Karpas-422 (cell line): ENCODE results near the gene PSMB3. TPM values are rescaled to one million over a fixed set of nuclear protein-coding genes. Genes with fewer than 3 reads are reported as not detected.

Experiments used
- DNase-seq: peaks from one replicate; pipeline ENCODE4 v3.0.0-alpha.2; 2015
- H2AFZ ChIP-seq: fragments of 200-600 bp; sonication (generic); 2 replicates; pipeline ENCODE4 v1.6.1; 2014; ENCODE audit warnings: antibody characterized with exemption, low read length, mixed read lengths
- H3K27ac ChIP-seq: fragments of 200-600 bp; sonication (generic); 2 replicates; pipeline ENCODE4 v1.5.1; 2014; ENCODE audit warnings: mild to moderate bottlenecking, low read length, moderate library complexity
- H3K27me3 ChIP-seq: fragments of 200-600 bp; sonication (generic); 2 replicates; pipeline ENCODE4 v1.6.1; 2014; ENCODE audit warnings: low read length, mixed read lengths
- H3K36me3 ChIP-seq: fragments of 200-600 bp; sonication (generic); 2 replicates; pipeline ENCODE4 v1.6.1; 2014; ENCODE audit warnings: low read length, mixed read lengths; ENCODE audit not compliant: insufficient read depth
- H3K4me1 ChIP-seq: fragments of 200-600 bp; sonication (generic); 2 replicates; pipeline ENCODE4 v1.6.1; 2014; ENCODE audit warnings: mild to moderate bottlenecking, low read length, mixed read lengths
- H3K4me2 ChIP-seq: fragments of 200-600 bp; sonication (generic); 2 replicates; pipeline ENCODE4 v1.6.1; 2014; ENCODE audit warnings: low read length, low read depth, mild to moderate bottlenecking; ENCODE audit not compliant: poor library complexity, severe bottlenecking
- H3K4me3 ChIP-seq: fragments of 200-600 bp; sonication (generic); 2 replicates; pipeline ENCODE4 v1.5.1; 2014; ENCODE audit warnings: mild to moderate bottlenecking, antibody characterized with exemption, low read length, mixed read lengths
- H3K79me2 ChIP-seq: fragments of 200-600 bp; sonication (generic); 2 replicates; pipeline ENCODE4 v1.6.1; 2014; ENCODE audit warnings: mild to moderate bottlenecking, low read length, mixed read lengths
- H3K9ac ChIP-seq: fragments of 200-600 bp; sonication (generic); 2 replicates; pipeline ENCODE4 v1.6.0; 2014; ENCODE audit warnings: low read length
- H3K9me2 ChIP-seq: fragments of 200-600 bp; sonication (generic), shearing (Covaris generic); replicated peaks from 2 replicates; pipeline ENCODE4 v1.6.0; 2014; ENCODE audit warnings: mild to moderate bottlenecking, low read length, moderate library complexity; ENCODE audit not compliant: insufficient read depth
- H3K9me3 ChIP-seq: fragments of 300-700, 200-600 bp; sonication (generic); 2 replicates; pipeline ENCODE4 v1.6.1; 2014; ENCODE audit warnings: low read length, mixed read lengths
- H4K20me1 ChIP-seq: fragments of 200-600 bp; sonication (generic); 2 replicates; pipeline ENCODE4 v1.6.1; 2014; ENCODE audit warnings: mild to moderate bottlenecking, antibody characterized with exemption, low read length, low read depth; ENCODE audit not compliant: insufficient read depth
- total RNA-seq: library from RNA; depleted of rRNA; stranded (reverse); fragments of >200 nt; shearing (Covaris generic); gene quantifications from 2 replicates; pipeline ENCODE4 v1.2.3, GENCODE V29; 2014; ENCODE audit warnings: low replicate concordance

PSMB3 gene
- total RNA-seq, 1 experiment from 2014 or later = 277 TPM

- Histone ChIP-seq H3K79me2 (peaks cover 14% of the 10 kb centered on the region), H3K27me3 (no peaks in the 10 kb centered on the region), H3K36me3 (no peaks in the 10 kb centered on the region), H3K4me1 (peaks cover 15% of the 10 kb centered on the region), H3K4me3 (no peak overlapping the region), H3K4me2 (no peak overlapping the region), H3K9ac (no peak overlapping the region), H2AFZ (no peak overlapping the region), H3K9me3 (no peaks in the 10 kb centered on the region), H3K27ac (no peak overlapping the region), H4K20me1 (0 out of 2 replicates have a peak, but pooled peaks cover 6% of the 10 kb centered on the region), H3K9me2 (no peaks in the 10 kb centered on the region)
- DNase-seq = peak; percentile 84
Measured at GRCh38 chr17:38735161-38735997, 17.2 kb upstream of the PSMB3 start.

GRCh38 chr17:38738007-38738662 is 14.4 kb upstream of the PSMB3 start:
- H3K9me3 ChIP-seq = no peaks in the 10 kb centered on the region
- no peak overlapping the region for H3K4me3 ChIP-seq
- no peaks in the 10 kb centered on the region for H3K4me1 ChIP-seq
- H3K79me2 ChIP-seq = no peaks in the 10 kb centered on the region
- H2AFZ ChIP-seq = no peak overlapping the region
- no peak overlapping the region for H3K9ac ChIP-seq
- no peaks in the 10 kb centered on the region for H3K9me2 ChIP-seq
- DNase-seq = no peak
- no peaks in the 10 kb centered on the region for H3K36me3 ChIP-seq
- no peak overlapping the region for H3K4me2 ChIP-seq
- no peak overlapping the region for H3K27ac ChIP-seq
- no peaks in the 10 kb centered on the region for H3K27me3 ChIP-seq
- H4K20me1 ChIP-seq = 0 out of 2 replicates have a peak, but pooled peaks cover 6% of the 10 kb centered on the region

- Histone ChIP-seq H3K4me3 (no peak overlapping the region), H3K79me2 (no peaks in the 10 kb centered on the region), H3K36me3 (no peaks in the 10 kb centered on the region)
Measured at GRCh38 chr17:38738686-38739085, 13.9 kb upstream of the PSMB3 start.

GRCh38 chr17:38739305-38739704 is 13.2 kb upstream of the PSMB3 start:
- H3K4me3 ChIP-seq = no peak overlapping the region
- no peak overlapping the region for H3K9ac ChIP-seq
- DNase-seq = no peak
- no peak overlapping the region for H2AFZ ChIP-seq
- H3K9me3 ChIP-seq = no peaks in the 10 kb centered on the region
- no peaks in the 10 kb centered on the region for H3K27me3 ChIP-seq
- no peak overlapping the region for H3K27ac ChIP-seq
- 0 out of 2 replicates have a peak, but pooled peaks cover 4% of the 10 kb centered on the region for H4K20me1 ChIP-seq
- H3K4me2 ChIP-seq = no peak overlapping the region
- no peaks in the 10 kb centered on the region for H3K9me2 ChIP-seq
- H3K79me2 ChIP-seq = no peaks in the 10 kb centered on the region
- no peaks in the 10 kb centered on the region for H3K4me1 ChIP-seq
- H3K36me3 ChIP-seq = no peaks in the 10 kb centered on the region

More at GRCh38 chr17:38738686-38739085, 13.9 kb upstream of the PSMB3 start:
- no peaks in the 10 kb centered on the region for H3K27me3 ChIP-seq
- no peak overlapping the region for H3K9ac ChIP-seq
- H3K9me3 ChIP-seq = no peaks in the 10 kb centered on the region
- no peak overlapping the region for H2AFZ ChIP-seq
- no peaks in the 10 kb centered on the region for H3K9me2 ChIP-seq
- H3K4me1 ChIP-seq = no peaks in the 10 kb centered on the region
- no peak overlapping the region for H3K4me2 ChIP-seq
- 0 out of 2 replicates have a peak, but pooled peaks cover 6% of the 10 kb centered on the region for H4K20me1 ChIP-seq
- DNase-seq = no peak
- H3K27ac ChIP-seq = no peak overlapping the region

GRCh38 chr17:38740044-38740443 is 12.5 kb upstream of the PSMB3 start:
- Histone ChIP-seq H3K9me3 (no peaks in the 10 kb centered on the region), H3K36me3 (no peaks in the 10 kb centered on the region), H2AFZ (no peak overlapping the region), H3K27me3 (no peaks in the 10 kb centered on the region), H3K79me2 (no peaks in the 10 kb centered on the region), H3K4me3 (no peak overlapping the region), H3K9ac (no peak overlapping the region), H3K9me2 (no peaks in the 10 kb centered on the region), H3K4me1 (no peaks in the 10 kb centered on the region), H3K4me2 (no peak overlapping the region), H4K20me1 (no peaks in the 10 kb centered on the region), H3K27ac (no peak overlapping the region)
- DNase-seq = no peak

- H3K27me3 ChIP-seq = no peaks in the 10 kb centered on the region
- no peaks in the 10 kb centered on the region for H3K36me3 ChIP-seq
- H3K9me2 ChIP-seq = no peaks in the 10 kb centered on the region
- H2AFZ ChIP-seq = no peak overlapping the region
- H3K4me3 ChIP-seq = no peak overlapping the region
- H3K9ac ChIP-seq = no peak overlapping the region
- no peak overlapping the region for H3K4me2 ChIP-seq
- no peaks in the 10 kb centered on the region for H3K9me3 ChIP-seq
- DNase-seq = no peak
- H3K27ac ChIP-seq = no peak overlapping the region
- peaks cover 5% of the 10 kb centered on the region for H3K4me1 ChIP-seq
- no peaks in the 10 kb centered on the region for H3K79me2 ChIP-seq
- H4K20me1 ChIP-seq = no peaks in the 10 kb centered on the region
Measured at GRCh38 chr17:38740806-38741205, 11.7 kb upstream of the PSMB3 start.

- Histone ChIP-seq H3K36me3 (no peaks in the 10 kb centered on the region), H3K9me2 (no peaks in the 10 kb centered on the region), H3K79me2 (no peaks in the 10 kb centered on the region), H3K9me3 (no peaks in the 10 kb centered on the region), H3K9ac (no peak overlapping the region), H3K4me3 (no peak overlapping the region), H2AFZ (no peak overlapping the region), H3K27ac (no peak overlapping the region), H3K4me2 (no peak overlapping the region), H3K4me1 (peaks cover 12% of the 10 kb centered on the region), H3K27me3 (no peaks in the 10 kb centered on the region), H4K20me1 (no peaks in the 10 kb centered on the region)
- no peak for DNase-seq
Measured at GRCh38 chr17:38741461-38741860, 11.1 kb upstream of the PSMB3 start.

GRCh38 chr17:38741921-38742410 is 10.6 kb upstream of the PSMB3 start:
- no peaks in the 10 kb centered on the region for H3K79me2 ChIP-seq
- no peaks in the 10 kb centered on the region for H4K20me1 ChIP-seq
- no peaks in the 10 kb centered on the region for H3K9me2 ChIP-seq
- no peaks in the 10 kb centered on the region for H3K36me3 ChIP-seq
- no peak for DNase-seq
- no peak overlapping the region for H3K4me2 ChIP-seq
- no peak overlapping the region for H2AFZ ChIP-seq
- H3K4me3 ChIP-seq = no peak overlapping the region
- no peaks in the 10 kb centered on the region for H3K9me3 ChIP-seq
- H3K27me3 ChIP-seq = no peaks in the 10 kb centered on the region
- H3K27ac ChIP-seq = no peak overlapping the region
- H3K9ac ChIP-seq = no peak overlapping the region
- peaks cover 17% of the 10 kb centered on the region for H3K4me1 ChIP-seq
